Measurements from ENCODE around the gene GUCY1A1. TPM values are rescaled to one million over a fixed set of nuclear protein-coding genes. Genes with fewer than 3 reads are reported as not detected.

GUCY1A1 gene
- total RNA-seq, 1 donor: not detected

DNA sequence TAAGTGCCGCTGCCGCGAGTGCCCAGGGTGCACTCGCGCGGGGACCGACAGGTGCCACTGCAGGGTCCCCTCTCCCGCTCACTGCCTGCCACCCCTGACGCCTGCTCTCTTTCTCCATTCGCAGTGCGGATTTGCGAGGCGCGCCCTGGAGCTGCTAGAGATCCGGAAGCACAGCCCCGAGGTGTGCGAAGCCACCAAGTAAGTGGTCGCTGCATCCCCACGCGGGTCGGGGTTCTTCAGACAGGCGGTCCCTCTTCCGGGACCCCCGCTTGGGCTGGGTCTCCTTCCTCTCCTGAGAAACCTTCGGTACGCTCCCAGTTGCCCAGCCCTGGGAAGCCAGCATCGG lies 547 bp downstream of the GUCY1A1 start:
- Histone ChIP-seq H4K20me1 (ENCODE audit: insufficient read depth, low read length) (no peaks in the 10 kb centered on the region), H3K27me3 (ENCODE audit: insufficient read depth, low read length) (peaks cover 31% of the 10 kb centered on the region), H3K9me3 (ENCODE audit: low read depth, low read length) (no peaks in the 10 kb centered on the region), H3K36me3 (ENCODE audit: insufficient read depth, low read length) (no peaks in the 10 kb centered on the region), H3K4me2 (ENCODE audit: insufficient read depth, low read length) (peak overlapping the region; percentile 78), H2AFZ (ENCODE audit: low read length) (peak overlapping the region; percentile 77), H3K4me3 (ENCODE audit: insufficient read depth, low read length) (peak overlapping the region; percentile 54), H3K79me2 (ENCODE audit: insufficient read depth, low read length) (no peaks in the 10 kb centered on the region), H3K4me1 (ENCODE audit: insufficient read depth, low read length) (peaks cover 7% of the 10 kb centered on the region), H3K27ac (ENCODE audit: low read depth, low read length) (no peak overlapping the region)
- TF ChIP-seq, protein P1, sequence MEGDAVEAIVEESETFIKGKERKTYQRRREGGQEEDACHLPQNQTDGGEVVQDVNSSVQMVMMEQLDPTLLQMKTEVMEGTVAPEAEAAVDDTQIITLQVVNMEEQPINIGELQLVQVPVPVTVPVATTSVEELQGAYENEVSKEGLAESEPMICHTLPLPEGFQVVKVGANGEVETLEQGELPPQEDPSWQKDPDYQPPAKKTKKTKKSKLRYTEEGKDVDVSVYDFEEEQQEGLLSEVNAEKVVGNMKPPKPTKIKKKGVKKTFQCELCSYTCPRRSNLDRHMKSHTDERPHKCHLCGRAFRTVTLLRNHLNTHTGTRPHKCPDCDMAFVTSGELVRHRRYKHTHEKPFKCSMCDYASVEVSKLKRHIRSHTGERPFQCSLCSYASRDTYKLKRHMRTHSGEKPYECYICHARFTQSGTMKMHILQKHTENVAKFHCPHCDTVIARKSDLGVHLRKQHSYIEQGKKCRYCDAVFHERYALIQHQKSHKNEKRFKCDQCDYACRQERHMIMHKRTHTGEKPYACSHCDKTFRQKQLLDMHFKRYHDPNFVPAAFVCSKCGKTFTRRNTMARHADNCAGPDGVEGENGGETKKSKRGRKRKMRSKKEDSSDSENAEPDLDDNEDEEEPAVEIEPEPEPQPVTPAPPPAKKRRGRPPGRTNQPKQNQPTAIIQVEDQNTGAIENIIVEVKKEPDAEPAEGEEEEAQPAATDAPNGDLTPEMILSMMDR (IDR thresholded peaks at IDR 0.05; ENCODE audit: extremely low read depth, low read depth, low read length): no peak
- DNase-seq (ENCODE audit: insufficient read length, low spot score, missing footprints): no peak

DNA sequence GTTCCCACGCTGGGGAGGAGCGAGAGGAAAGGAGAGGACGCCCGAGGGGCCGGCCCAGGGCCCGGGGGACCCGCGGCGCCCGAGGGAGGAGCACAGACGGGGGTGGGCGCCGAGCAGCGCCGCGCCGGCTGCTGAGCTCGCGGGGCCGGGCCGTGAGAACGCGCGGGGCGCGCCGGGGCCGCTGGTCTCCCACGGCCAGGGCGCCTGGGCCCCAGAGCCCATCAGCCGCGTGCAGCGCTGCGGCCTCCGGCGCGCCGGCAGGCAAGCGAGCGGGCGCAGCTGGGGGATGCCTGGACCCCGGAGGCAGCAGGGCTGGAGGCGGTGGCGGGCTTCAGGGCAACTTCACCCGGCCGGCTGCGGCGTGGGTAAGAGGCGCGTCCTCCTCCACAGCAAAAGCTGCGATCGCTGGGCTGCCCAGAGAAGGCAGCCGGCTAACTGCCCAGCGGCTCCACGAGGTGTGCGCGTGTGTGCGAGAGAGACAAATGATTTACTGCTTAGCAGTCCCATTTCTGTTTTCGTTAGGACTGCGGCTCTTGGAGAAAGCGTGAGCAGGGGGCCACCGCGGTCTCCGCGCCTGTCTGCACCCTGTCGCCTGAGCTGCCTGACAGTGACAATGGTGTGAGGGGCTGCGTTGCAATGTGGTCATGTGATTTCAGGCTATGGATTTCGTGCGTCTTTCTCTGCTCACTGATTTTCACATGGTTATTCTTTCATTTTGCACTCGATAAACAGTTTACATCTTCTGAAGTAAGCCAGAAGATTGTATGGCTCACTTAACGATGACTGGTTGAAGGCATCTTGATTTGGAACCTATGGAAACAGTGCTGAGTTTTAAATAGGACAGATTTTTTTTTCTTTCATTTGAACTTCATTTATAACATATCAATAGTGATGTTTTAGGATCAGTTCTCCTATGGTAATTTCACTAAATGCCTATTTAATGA lies 1.2 kb downstream of the GUCY1A1 start:
- Histone ChIP-seq H3K36me3 (ENCODE audit: insufficient read depth, low read length) (no peaks in the 10 kb centered on the region), H3K4me3 (ENCODE audit: insufficient read depth, low read length) (peak overlapping the region; percentile 54), H3K9me3 (ENCODE audit: low read depth, low read length) (no peaks in the 10 kb centered on the region), H3K4me2 (ENCODE audit: insufficient read depth, low read length) (peak overlapping the region; percentile 78), H4K20me1 (ENCODE audit: insufficient read depth, low read length) (no peaks in the 10 kb centered on the region), H3K27ac (ENCODE audit: low read depth, low read length) (no peak overlapping the region), H3K4me1 (ENCODE audit: insufficient read depth, low read length) (peaks cover 7% of the 10 kb centered on the region), H3K27me3 (ENCODE audit: insufficient read depth, low read length) (peaks cover 31% of the 10 kb centered on the region), H2AFZ (ENCODE audit: low read length) (peak overlapping the region; percentile 77), H3K79me2 (ENCODE audit: insufficient read depth, low read length) (no peaks in the 10 kb centered on the region)
- peak; percentile 76 for DNase-seq (ENCODE audit: insufficient read length, low spot score, missing footprints)
- TF ChIP-seq, protein P1 (IDR thresholded peaks at IDR 0.05; ENCODE audit: extremely low read depth, low read depth, low read length): no peak

DNA sequence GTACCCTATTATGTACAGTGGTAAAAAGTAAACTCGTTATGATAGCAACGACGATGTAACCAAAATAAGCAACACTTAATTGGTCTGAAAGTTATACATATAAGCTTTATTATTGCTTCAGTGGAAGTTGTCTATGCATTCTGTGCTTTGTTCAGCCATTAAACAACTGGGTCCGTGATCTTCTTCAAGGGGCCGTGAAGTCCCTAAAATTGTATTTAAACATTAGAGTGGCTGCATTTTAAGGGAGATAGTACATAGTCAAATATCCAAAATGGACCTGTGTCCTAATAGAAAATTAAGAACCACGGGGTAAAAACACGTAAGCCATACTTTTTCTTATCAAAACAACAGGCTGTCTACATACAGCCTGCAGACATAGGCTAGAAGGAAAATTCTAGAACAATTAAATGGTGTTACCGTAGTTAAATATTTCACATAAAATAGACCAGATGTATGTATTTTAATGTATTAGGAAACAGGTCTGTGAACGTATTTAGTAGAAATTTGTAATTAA lies 2.1 kb downstream of the GUCY1A1 start:
- Histone ChIP-seq H3K36me3 (ENCODE audit: insufficient read depth, low read length) (no peaks in the 10 kb centered on the region), H3K27me3 (ENCODE audit: insufficient read depth, low read length) (peaks cover 31% of the 10 kb centered on the region), H3K27ac (ENCODE audit: low read depth, low read length) (no peak overlapping the region), H2AFZ (ENCODE audit: low read length) (no peak overlapping the region), H3K9me3 (ENCODE audit: low read depth, low read length) (no peaks in the 10 kb centered on the region), H4K20me1 (ENCODE audit: insufficient read depth, low read length) (no peaks in the 10 kb centered on the region), H3K4me3 (ENCODE audit: insufficient read depth, low read length) (no peak overlapping the region), H3K79me2 (ENCODE audit: insufficient read depth, low read length) (no peaks in the 10 kb centered on the region), H3K4me2 (ENCODE audit: insufficient read depth, low read length) (no peak overlapping the region), H3K4me1 (ENCODE audit: insufficient read depth, low read length) (peaks cover 7% of the 10 kb centered on the region)
- peak; percentile 75 for DNase-seq (ENCODE audit: insufficient read length, low spot score, missing footprints)
- TF ChIP-seq, protein P1 (IDR thresholded peaks at IDR 0.05; ENCODE audit: extremely low read depth, low read depth, low read length): no peak

GRCh38 chr4:155672342-155672741 lies 5.7 kb downstream of the GUCY1A1 start:
- Histone ChIP-seq H3K9me3 (ENCODE audit: low read depth, low read length) (no peaks in the 10 kb centered on the region), H3K4me2 (ENCODE audit: insufficient read depth, low read length) (no peak overlapping the region), H3K4me1 (ENCODE audit: insufficient read depth, low read length) (no peaks in the 10 kb centered on the region), H3K36me3 (ENCODE audit: insufficient read depth, low read length) (no peaks in the 10 kb centered on the region), H4K20me1 (ENCODE audit: insufficient read depth, low read length) (no peaks in the 10 kb centered on the region), H3K27ac (ENCODE audit: low read depth, low read length) (no peak overlapping the region), H3K79me2 (ENCODE audit: insufficient read depth, low read length) (no peaks in the 10 kb centered on the region), H2AFZ (ENCODE audit: low read length) (no peak overlapping the region), H3K4me3 (ENCODE audit: insufficient read depth, low read length) (no peak overlapping the region), H3K27me3 (ENCODE audit: insufficient read depth, low read length) (peaks cover 5% of the 10 kb centered on the region)
- TF ChIP-seq, protein P1 (IDR thresholded peaks at IDR 0.05; ENCODE audit: extremely low read depth, low read depth, low read length): no peak
- DNase-seq (ENCODE audit: insufficient read length, low spot score, missing footprints): no peak

Measured in osteoblast (primary cell).